NCI-H345 treated with DMSO at 0.1 percent for 48 hours (cell line): Measurements from ENCODE around the gene ACOT12.
A peak's percentile ranks its signal among the peaks of the same experiment; 100 is the strongest.
"Not testable (repeated sequence)": the region's sequence is repeated elsewhere in the genome, so short reads cannot be mapped to it uniquely, and the experiment has no call there.

Source experiments
- DNase-seq: peaks from one replicate; lab custom pipeline; 2025; ENCODE audit not compliant: unreplicated experiment; lab: John Stamatoyannopoulos, UW

ACOT12 gene

GRCh38 chr5:81393783-81394718, at the start of gene ACOT12:
ACOT12 (minus strand) TSS chr5:81394134; CDS start chr5:81394114, 20 bp downstream.
- no peak for DNase-seq

DNA sequence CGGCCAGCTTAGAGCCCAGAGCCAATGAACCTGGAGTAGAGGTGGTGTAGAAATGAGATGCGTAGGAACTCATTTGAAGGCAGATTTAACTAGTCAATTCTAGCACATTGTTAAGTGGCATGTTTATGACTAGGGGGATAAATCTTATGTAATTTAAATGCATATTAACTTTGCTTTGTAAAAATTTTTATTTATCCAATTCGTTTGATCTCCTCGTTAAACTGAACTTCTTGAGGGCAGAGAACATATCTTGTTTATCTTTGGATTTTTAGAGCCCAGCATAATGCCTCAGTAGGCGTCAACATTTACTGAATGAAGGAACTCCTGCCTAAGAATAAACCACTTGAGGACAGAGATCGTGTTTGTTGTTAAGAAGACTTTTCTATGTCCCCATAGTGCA, 41.1 kb upstream of the ACOT12 start:
- no peak for DNase-seq

DNA sequence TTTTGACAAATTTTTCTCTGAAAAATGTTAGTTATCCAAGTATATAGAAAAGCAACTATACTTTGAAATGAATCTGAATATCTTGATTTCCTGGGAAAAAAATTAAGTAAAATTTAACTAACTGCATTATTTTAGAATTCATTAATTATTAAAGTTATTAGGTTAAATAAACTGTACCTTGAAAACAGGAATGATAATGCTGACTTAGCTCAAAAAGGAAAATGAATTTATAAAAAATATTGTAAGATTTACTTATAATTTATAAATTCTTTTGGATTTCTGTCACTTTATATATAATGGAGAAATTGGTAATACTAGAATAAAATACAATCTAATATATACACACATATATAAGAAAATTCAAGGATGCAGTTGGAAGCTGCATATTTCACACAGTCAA, 36.1 kb upstream of the ACOT12 start:
- DNase-seq: no peak

GRCh38 chr5:81429363-81429762, 35.4 kb upstream of the ACOT12 start:
- DNase-seq: no peak

GRCh38 chr5:81428861-81429260, 34.9 kb upstream of the ACOT12 start:
- no peak for DNase-seq

GRCh38 chr5:81428446-81428845, 34.5 kb upstream of the ACOT12 start:
- DNase-seq: no peak

GRCh38 chr5:81427566-81427965, 33.6 kb upstream of the ACOT12 start:
- DNase-seq: no peak

DNA sequence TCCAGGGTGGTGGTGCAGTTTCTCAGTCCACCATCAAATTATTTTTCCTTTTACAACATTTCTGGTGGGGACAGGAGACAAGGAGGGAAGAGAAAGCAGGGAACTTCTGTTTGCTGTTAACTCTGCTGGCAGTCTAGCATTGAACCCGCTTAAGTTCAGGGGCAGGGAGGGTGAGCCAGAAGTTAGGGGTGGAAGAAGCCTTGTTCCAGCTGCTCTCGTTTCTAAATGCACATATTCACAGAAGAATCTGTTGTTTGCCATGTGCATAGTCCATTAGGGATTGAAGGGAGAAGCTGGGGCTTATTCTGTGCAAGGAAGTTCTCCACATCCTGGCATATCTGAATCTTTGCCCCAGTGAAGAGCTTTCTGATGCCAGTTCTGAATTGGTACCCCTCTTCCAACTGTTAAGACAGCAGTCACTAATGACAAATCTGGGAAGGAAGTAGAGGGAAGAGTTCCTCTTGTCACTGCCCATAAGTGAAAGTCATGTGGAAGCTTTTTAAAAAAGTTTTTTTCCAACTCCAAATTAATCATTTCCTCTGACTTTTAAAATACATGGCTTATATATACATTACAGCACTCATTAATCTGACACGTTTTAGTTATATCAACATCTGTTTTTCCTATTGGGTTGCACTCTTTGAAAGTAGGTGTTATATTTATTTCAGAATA, 32.6 kb upstream of the ACOT12 start:
- DNase-seq: no peak

DNA sequence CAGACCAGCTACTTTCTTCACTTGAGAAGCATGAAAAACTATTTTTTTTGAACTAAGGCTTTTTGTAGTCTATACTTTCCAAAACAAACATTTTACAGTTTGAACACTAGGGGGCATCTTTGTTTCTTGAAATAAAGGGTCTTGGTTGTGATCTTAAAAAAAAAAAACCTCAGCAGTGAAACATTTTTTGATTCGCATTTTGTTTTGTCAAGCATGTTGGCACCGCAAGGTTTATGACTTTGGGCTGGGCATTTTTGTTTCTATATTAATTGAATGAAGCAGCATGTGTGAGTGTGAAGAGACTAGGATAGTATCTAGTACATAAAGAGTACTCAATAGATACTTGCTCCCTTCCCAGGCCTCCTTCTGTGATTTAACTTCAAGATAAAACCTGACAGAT, 31.6 kb upstream of the ACOT12 start:
- peak; percentile 17 for DNase-seq

GRCh38 chr5:81424728-81425127, 30.8 kb upstream of the ACOT12 start:
- DNase-seq: no peak

DNA sequence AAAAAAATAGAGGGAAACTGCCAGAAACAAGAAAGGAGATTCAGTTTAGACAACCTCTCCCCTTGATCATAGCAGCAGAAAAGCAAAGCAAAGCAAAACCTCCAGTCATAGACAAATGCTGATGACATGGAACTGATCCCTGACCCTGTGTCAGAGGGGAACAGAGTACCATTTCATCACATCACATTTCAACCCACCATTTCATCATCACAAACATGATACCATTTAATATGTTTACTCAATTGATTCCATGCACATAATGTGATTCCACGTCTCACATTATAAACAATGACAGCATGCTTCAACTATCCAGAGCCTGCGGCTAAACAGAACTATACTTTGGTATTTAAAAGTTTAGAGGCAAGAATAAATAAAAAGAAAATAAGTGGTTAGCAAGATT, 28.7 kb upstream of the ACOT12 start:
- DNase-seq: no peak

GRCh38 chr5:81420039-81420667, 26.2 kb upstream of the ACOT12 start:
- no peak for DNase-seq

GRCh38 chr5:81418606-81419005, 24.7 kb upstream of the ACOT12 start:
- DNase-seq: no peak

DNA sequence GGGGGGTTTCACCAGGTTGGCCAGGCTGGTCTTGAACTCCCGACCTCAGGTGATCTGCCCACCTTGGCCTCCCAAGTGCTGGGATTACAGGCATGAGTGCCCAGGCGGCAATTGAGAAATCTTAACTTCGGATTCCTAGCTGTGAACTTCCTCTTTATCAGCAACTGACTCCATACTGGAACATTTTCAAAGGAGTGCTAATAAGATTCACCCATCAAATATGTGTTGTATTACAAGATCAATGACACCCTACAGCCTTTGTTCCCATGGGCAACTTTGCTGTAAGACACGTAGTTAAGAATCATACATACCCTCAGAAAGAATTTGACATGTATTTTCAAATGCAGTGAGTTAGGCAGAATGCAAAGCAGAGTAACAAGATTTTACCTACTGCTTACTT, 23.1 kb upstream of the ACOT12 start:
- no peak for DNase-seq

DNA sequence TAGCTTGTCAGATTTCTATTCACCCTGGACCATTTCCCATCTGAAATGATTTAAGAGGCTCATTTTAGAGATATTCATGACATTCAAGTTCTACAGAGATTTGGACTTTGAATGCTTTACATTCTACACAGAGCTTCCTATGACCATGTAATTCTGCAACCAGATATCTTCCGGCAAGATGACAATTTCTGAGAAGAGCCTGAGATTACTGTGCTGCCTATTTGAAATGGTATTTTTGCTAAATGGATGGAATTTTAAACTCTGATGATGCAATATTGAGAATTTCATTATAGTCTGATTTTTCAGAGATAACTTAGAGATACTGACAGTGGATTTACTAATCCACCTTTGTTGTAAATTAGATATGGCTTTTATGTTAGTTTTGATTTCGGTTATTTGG, 16.0 kb upstream of the ACOT12 start:
- no peak for DNase-seq

- DNase-seq: no peak
These were observed 15.4 kb upstream of the ACOT12 start for GRCh38 chr5:81409361-81409760.

GRCh38 chr5:81408496-81408895, 14.6 kb upstream of the ACOT12 start:
- no peak for DNase-seq

DNA sequence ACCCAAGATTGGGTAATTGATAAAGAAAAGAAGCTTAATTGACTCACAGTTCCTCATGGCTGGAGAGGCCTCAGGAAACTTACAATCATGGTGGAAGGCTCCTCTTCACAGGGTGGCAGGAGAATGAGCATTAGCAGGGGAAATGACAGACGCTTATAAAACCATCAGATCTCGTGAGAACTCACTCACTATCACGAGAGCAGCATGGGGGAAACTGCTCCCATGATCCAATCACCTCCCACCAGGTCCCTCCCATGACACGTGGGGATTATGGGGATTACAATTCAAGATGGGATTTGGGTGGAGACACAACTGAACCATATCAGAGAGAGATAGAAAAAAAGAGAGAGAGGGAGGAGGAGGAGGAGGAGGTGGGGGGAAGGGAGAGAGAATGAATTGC, 13.9 kb upstream of the ACOT12 start:
- not testable (repeated sequence) for DNase-seq

DNA sequence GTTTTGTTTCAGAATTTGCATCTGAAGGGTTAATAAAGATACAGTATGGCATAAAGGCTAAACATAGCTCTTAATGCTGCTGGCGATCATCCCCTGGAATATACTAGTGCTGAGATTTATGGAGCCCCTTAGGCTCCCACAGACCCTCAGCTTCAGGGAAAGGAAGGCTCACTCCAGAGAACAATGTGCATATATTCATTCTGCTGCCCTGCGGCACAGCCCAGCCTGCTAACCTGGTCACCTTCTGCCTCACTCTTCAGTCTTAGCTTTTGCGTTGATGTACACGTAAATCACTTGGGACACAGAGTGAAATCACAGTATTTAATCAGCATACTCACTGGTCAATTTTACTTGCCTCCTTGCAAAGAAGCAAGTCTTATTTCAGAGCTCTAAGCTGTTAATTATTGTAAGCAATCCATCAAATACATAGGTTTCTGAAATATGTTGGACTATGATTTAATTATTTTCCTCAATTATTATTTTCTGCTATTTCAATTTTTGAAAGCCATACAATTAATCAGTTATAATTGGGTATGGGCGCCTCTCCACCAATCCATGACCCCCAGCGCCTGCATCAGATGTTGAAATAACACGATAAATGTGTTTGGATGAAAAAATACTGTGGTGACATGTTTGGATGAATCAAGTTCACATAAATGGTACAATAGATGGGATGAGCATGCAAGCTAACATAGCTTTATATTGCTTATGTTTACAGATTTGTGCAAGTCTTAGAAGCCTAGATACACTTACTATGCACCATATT, 11.4 kb upstream of the ACOT12 start:
- DNase-seq: no peak

DNA sequence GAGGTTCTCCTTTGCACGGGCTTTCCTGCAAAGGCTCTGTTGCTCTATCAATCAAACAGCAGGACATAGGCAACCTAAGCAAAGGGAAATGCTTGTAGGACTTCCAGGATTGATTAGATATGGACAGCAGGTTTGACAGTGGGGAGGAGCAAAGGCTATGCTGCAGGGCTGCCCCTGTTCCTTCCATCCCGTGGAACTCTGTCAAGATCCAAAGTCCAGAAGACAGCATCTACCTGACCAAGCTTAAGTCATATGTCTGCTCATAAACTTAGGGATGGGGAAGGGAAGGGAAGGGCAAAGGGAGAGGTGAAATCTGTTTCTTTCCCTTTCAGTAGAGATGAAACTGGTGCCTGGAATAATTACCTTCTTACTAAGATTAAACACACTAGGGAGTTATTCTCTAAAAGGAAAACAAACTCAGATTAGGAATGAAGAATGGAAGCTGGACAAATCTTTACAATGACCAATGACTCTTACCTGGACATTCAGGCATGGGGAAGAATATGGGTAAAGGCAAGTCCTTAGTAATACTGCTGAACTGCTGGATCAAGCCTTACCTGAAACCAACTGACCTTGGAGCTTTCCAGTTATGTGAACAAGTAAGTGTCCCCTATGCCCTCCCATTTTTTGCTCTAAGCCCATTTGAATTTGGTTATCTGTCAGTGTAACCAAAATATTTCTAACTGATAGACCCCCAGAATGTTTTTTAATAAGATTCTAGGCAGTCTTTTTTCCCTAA, 8.4 kb upstream of the ACOT12 start:
- no peak for DNase-seq
